Urothelium cell line (cell line): Measurements from ENCODE around the gene FNTB.
A peak's percentile ranks its signal among the peaks of the same experiment; 100 is the strongest.

Experiments
- DNase-seq: peaks from one replicate; pipeline ENCODE4 v3.0.0; 2011; ENCODE audit warnings: low spot score, mixed read lengths
- FAIRE-seq: peaks from 2 replicates; lab custom pipeline; 2011; peaks lifted over from hg19 to GRCh38; lab: Jason Lieb, UNC

Gene FNTB

DNA sequence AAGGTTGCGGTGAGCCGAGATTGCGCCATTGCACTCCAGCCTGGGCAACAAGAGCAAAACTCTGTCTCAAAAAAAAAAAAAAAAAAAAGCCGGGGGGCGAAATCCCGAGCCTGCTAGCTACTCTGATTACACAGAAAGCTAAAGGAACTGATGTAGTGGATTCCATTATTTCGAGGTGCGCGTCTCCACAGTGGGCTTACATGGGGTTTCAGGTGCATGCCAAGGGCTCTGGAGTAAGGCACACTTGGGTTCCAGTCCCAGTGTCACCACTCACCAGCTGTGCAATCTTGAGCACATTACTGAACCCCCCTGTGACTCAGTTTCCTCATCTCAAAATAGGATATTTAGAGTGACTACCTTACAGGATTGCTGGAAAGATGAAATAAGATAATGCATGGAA, 12.9 kb upstream of the FNTB start:
- DNase-seq (no peak), FAIRE-seq (no peak)

DNA sequence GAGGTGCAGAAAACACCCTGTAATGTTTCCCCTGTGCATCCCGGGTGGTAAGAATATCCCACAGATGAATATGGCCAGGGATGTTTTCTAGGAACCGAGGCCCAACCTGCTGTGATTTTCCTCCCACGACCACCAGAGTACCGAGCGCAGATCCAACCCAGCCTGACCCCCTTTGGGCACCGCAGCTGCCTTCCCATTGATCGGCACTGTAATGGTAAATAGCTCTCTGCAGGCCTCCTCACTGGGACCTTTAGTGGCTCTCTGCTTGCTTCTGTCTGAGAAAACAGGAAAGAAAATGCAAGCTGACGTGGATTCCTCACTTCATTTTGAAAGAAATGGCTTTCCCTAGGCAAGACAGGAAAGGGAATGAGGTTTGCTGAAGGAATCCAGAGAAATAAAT, 12.1 kb upstream of the FNTB start:
- FAIRE-seq (peak; percentile 83), DNase-seq (no peak)

DNA sequence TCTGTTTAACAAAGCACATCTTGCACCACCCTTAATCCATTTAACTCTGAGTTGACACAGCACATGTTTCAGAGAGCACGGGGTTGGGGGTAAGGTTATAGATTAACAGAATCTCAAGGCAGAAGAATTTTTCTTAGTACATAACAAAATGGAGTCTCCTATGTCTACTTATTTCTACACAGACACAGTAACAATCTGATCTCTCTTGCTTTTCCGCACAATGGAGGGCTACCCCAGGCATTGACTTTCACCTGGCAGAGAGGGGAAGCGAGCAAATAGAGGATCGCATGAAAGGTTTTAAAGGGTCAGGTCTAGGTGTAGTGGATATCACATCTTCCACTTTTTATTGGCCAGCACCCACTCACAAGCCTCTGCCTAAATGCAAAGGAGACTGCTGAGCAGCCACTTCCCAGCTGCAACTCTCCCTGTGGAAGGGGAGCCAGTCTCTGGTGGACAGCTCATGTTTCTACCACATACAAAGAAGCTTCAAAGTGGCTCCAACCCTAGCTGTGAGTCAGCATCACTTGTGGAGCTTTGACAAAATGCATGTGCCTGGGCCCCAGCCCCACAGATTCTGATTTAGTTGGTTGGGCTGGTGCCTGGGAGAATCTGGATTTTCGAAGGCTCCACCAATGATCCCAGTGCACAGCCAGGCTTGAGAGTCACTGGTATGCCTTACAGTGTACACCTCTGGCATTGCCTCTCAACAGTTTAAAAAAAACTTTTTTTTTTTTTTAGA, 7.2 kb upstream of the FNTB start:
- FAIRE-seq (no peak), DNase-seq (no peak)

DNA sequence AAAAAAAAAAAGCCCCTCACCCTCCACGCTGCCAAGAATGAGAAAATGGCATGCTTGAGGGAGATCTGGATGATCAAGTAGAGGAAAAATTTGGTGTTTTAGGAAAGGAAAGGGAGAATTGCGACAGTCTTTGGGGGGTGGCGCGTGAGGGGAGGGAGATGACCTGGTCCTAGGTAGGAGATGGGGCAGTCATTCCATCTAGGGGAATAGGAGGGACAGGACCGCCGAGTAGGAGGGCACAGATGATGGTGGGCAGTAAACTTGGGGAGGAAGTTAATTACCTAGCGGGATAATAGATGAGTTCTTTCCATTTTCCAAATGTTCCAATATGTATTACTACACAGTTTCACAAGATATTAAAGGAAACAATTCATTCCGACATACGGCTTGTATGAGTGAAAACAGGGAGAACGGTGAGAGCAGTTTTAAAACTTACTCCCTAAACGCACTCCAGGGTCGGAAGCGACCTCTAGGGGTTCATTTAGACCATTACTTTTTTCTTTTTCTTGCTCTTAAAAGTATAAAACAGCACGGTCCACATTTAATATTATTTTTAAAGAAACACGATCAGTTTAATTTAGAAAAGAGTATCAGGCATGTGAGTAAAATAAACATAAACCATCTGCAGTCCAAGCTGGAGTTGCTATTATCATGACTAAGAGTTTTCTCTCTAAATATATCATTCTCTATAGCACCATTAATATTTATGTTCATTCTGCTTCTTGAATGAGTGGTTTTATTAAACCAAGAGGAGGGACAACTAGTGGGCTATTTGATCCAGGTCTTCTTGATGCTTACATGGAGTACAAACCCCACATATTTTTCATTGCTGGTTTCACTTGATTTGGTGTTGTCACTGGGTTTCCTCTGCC, 3.0 kb upstream of the FNTB start:
- FAIRE-seq (peak; percentile 30), DNase-seq (peak; percentile 68)

DNA sequence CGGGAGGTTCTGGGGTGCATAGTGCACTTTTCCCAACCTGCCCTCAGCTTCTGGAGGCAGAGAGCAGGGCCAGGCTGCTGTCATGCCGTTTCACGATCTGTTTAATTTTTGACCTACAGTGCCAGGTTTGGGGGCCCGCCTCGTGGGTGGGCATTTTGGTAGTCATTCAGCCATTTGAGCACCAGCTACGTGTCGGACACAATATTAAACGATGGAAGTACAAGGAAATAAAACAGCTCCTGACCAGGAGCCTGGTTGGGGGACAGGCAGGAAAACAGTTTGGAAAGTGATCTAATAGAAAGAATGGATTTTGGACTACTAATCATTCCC, 708 bp downstream of the FNTB start:
- FAIRE-seq = peak; percentile 37

DNA sequence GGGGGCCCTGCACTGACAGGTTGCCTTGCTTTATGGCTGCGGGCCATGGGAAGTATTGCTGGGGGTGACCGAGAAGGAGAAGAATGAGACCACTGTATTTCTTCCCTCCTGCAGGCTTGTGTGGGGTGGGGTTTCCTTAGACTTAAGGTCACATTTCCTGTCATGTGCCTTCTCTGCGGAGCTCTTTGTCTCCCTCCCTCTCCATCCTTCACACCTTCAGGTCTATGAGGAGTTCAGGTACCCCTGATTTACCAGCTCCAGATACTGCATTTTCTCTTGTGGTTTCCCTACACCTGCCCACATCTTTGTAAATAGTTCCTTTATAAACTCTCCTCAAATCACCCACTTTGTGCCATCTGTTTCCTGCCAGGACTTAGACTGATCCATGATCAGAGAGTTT, 3.6 kb downstream of the FNTB start:
- DNase-seq = no peak
- FAIRE-seq = no peak

More for the DNA sequence above, 708 bp downstream of the FNTB start:
- no peak for DNase-seq

DNA sequence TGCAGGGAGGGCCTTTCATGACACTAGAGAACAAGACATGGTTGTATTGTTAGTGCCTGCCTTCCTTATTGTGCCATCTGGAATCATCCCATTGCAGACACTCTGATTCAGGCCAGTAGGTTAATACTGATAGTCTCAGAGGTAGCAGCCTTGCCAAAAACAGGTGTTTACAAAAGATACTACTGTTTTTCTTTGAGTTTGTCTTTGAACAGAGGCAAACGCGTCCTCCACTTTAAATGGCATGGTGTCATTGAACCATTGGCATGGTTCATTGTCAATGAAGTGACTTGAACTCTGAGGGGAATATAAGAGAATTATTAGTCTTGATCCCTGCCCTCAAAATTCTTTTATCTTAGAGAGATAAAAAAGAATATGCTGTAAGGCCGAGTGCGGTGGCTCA, 4.2 kb downstream of the FNTB start:
- no peak for DNase-seq
- peak; percentile 27 for FAIRE-seq

DNA sequence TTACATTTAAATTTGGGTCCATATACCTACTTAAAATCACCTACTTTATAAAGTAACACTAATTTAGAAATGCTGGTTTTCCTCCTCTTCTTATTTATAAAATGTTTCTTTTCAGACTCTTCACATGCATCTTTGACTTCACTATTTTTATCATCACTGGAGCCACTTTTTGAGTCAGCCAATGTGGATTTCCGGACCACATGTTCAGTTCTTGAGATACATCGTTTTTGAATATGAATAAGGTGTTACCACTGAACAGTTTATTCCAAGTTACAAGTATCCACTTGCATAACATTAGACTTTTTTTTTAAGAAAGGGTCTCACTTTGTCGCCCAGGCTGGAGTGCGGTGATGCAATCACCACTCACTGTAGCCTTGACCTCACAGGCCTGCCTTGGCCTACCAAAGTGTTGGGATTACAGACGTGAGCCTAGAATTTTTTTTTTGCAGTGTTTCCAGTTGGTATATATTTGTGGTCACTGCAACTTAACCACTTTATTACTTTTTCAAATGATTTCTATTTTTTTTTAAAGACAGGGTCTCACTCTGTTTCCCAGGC, 5.7 kb downstream of the FNTB start:
- no peak for FAIRE-seq
- DNase-seq = no peak

DNA sequence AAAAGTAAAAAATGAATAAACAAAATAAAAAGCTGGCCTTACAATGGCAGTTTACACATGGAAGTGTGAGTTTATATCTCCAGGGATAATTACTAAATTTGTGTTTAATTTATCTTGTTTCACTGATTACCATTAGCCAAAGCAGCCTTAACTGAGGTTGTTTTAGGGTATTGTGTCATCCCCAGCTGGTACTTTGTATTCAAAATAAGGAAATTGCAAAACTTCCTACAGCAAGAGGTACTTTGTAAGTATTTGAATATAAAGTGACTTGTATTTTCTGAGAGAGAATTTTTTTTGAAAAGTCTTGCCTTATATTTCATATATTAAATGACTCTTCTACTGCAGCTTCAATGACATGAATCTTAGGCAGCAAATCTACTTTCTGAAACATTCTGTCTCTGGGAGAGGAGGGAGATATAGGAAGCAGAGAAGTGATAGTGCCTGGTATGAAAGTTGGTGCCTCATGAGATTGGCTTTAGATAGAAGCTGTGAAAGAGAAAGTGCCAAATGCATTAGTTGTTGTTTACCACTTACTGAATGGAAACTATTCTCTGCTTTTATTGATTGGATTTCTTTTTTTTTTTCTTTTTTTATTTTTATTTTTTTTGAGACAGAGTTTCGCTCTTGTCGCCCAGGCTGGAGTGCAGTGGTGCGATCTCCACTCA, 6.7 kb downstream of the FNTB start:
- FAIRE-seq (no peak), DNase-seq (no peak)

DNA sequence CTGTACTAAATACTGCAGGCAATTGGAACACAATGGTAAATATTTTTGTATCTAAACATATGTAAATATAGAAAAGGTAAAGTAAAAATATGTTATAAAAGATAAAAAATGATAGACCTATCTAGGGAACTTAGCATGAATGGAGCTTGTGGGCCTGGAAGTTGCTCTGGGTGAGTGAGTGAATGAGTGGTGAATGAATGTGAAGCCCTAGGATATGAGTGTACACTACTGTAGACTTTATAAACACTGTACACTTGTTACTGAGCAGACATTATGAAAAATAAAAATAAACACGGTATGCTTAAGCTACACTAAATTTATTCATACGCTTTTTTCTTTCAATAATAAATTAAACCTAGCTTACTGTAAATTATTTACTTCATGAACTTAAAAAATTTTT, 7.8 kb downstream of the FNTB start:
- DNase-seq (no peak), FAIRE-seq (no peak)

DNA sequence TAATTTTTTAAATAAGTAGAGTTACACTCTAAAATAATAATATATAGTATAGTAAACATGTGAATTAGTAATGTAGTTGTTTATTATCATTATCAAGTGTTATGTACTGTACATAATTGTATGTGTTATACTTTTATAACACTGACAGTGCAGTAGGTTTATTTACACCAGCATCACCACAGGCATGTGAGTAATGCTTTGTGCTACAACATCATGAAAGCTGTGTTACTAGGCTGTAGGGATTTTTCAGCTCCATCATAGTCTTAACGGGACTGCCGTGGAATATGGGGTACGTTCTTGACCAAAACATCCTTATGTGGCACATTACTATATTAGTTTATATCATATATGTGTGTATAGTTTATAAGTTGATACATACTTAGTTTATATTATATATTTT, 8.6 kb downstream of the FNTB start:
- no peak for DNase-seq
- no peak for FAIRE-seq

DNA sequence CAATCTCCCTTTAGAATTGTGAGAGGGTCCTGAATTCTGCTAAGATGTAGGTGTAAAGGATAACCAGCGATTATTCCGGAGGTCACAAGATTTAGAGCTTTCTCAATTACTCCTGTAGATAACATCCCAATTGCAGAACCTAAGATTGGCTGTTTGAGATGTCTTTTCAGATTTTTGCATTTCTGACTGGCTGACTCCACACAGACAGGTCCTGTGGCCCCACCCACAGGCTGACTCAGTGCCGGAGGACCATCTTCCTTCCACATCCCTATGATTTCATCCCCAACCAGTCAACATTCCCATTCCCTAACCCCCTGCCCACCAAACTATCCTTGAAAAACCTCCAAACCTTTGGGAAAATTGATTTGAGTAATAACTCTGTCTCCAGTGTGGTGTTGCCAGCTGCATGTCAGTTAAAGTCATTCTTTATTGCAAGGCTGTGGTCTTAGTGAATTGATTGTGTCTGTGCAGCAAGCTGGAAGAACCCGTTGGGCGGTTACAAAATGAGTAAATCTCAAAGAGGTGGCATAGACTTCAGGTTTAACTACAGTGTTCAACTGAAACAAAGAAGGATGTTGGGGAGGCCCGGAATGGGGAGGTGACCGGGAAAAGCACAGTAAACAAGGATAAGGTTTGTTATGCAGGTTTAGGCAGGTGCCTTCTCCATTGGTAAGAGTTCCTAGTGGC, 10.6 kb downstream of the FNTB start:
- FAIRE-seq (peak; percentile 83), DNase-seq (no peak)

DNA sequence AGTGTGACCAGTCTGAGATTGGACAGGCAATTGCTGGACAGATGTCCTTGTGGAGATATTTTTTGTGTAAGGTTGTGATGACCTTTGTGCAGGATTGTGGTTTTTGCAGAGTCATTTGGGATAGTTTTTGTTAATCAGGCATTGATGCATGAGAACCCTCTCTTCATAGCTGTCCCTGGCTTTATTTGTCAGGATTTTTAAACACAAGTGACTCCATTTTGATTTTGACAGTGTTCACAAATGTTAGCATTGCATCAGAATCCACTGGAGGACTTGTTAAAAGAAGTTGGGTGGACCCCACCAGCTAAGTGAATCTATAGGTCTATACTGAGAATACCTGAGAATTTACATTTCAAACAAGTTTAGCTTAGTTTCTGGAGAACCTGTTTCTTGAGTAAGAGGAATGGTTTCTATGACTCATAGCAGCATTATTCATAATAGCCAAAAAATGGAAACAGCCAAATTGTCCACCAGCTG, 11.8 kb downstream of the FNTB start:
- DNase-seq (no peak), FAIRE-seq (no peak)

DNA sequence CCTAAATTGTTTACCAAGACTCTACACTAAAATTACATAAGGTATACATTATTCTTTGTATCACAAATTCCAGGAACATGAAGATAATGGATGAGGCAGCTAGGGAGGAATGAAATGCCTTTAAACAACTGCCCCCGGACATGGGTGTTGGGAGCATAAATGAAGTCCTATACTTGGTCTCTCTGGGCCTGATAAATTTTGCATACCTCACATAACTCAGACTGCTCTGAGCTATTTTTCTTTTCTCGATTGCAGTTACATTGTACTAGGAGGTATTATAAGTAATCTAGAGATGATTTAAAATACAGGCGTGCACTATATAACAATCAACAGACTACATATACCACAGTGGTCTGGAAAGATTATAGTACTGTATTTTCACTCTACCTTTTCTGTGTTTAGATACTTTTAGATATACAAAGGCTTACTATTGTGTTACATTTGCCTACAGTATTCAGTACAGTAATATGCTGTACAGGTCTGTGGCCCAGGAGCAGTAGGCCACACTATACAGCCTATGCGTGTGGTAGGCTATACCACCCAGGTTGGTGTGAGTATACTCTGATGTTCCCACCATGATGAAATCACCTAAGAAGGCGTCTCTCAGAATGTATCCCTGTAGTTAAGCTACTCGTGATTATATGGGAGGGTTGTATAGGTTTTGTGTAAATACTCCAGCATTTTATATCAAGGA, 14.3 kb downstream of the FNTB start:
- peak; percentile 91 for FAIRE-seq

DNA sequence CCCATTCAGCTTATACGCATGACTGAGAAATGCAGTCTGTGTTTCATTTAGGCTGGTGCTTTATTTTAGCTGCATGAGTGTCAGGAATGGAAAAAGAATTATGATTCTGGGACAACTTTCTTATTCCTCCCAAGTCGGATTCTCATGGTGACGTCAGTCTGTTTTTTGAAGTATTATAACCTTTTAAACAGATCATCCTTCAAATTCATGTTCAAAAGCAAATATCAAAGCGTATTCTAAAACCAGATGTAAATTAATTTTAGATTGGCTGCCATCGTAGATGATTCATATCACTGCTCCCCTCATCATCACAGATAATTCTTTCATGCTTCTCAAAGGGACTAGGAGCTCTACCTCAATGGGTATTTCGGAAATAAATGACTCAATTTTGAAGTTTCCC, 15.0 kb downstream of the FNTB start:
- FAIRE-seq = no peak

More for the DNA sequence above, 14.3 kb downstream of the FNTB start:
- no peak for DNase-seq

DNA sequence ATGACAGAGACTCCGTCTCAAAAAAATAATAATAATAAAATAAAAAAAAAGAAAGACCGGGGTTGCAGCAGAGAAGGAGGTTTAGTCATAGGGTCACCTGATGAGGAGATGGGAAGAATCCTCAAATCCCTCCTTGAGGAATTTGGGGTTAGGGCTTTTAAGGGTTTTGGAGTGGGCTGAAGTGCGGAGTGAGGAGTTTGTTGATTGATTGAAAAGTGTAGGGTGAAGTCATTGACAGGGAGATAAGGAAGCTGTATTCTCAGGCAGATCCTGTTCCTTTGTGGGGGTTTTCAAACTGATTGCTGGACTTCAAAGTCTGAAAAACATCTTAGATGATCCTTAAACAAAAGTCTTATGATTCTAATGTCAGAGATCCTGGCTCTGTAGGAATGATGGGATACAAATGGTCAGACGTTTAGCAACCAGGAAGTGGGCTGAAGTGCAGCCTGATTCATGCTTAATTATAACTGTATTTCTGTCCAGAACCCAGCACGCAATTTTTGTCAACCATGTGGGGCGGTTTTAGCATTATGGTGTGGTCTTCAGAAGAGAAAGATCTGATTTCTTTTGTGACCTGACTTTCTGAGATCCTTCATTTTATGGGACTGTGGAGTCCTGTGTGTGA, 16.0 kb downstream of the FNTB start:
- DNase-seq (no peak), FAIRE-seq (no peak)

More for the DNA sequence above, 15.0 kb downstream of the FNTB start:
- no peak for DNase-seq

DNA sequence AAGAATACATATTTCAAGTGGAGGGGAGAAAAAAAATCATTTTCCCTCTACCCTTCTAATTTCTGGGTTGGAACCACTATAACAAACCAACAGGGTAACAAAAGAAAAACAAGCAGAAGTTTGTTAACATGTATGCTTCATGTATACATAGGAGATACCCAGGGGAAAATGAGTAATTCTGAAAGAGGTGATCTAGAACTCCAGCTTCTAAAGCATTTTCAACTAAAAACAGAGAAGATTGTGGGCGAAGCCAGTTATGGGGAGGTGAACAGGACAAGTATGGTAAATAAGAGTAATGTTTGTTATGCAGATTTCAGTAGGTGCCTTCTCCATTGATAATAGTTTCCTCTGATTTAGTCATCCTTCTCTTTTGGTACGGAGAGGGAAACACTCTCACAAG, 16.7 kb downstream of the FNTB start:
- DNase-seq = no peak
- FAIRE-seq = no peak

DNA sequence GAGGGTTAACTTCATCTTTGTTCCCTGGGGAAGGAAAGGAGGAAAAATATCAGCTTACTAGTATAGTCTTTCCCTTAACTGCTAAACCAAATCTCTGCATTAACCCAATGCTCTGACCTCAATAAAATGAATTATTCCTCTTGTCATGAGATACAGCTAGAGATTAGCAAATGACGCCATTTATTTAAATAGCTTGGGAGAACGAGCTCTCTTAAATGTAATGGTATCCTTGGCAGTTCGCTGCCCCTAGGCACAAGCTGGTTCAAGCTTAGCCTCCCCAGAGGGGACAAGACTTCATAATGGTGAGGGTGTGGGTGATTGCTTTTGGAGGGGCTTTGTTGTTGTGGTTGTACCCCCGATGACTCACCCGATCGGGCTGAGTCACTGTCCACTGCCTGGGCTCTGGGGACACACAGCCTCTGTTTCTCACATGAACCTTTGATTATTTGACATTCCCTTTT, 19.6 kb downstream of the FNTB start:
- DNase-seq (no peak), FAIRE-seq (no peak)

DNA sequence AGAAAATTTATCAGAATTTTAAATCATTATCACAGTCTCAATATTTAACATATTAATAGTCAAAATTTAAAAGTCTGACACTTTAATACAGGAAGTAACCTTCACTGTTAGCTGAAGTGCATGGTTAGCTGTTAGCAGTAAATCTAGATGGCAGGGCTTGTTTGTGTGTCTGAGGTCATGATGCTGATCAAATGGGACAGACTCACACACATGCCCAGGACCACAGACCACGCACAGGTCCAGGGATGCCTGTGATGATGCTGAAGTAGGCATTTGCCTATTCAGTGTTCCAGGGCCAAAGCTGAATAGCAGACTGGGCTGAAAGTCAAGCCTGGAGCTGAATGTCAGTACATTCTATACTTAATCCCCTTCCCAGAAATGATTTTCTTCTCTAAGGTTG, 20.5 kb downstream of the FNTB start:
- FAIRE-seq (peak; percentile 89), DNase-seq (no peak)
